ENCODE measurements around the gene ESRP2.

- TF ChIP-seq CTCF (IDR thresholded peaks at IDR 0.05 in 4 of 5, conservative IDR thresholded peaks at IDR 0.05 in 1 of 5): no peak
- TF ChIP-seq POLR2A (IDR thresholded peaks at IDR 0.05): peak; percentile 68 to 75
Measured at GRCh38 chr16:68247400-68247799, 11.5 kb upstream of the ESRP2 start.
